ENCODE data around the gene SLC2A11. TPM values are rescaled to one million over a fixed set of nuclear protein-coding genes. Genes with fewer than 3 reads are reported as not detected.

The SLC2A11 gene
- total RNA-seq, 2 experiments from 2014 or later: 8.0 to 8.6 TPM

- intact Hi-C loops (cut with micrococcal nuclease): no loop called here
- CTCF ChIA-PET: no interaction called here
- Mint-ChIP-seq H3K27ac (no peak overlapping the region), H3K4me3 (no peak overlapping the region), H3K36me3 (ENCODE audit: low read depth) (peaks cover 2% of the 10 kb centered on the region), H3K9me3 (no peaks in the 10 kb centered on the region), H3K27me3 (peaks cover 2% of the 10 kb centered on the region), H3K4me1 (ENCODE audit: low read depth) (peaks cover 20% of the 10 kb centered on the region)
- TF ChIP-seq CTCF (IDR thresholded peaks at IDR 0.05): no peak
- DNase-seq: no peak
- no peak for ATAC-seq
- POLR2A ChIA-PET: no interaction called here
These were observed 16.4 kb upstream of the SLC2A11 start for GRCh38 chr22:23841292-23841691.

GRCh38 chr22:23841736-23842445 is 15.8 kb upstream of the SLC2A11 start:
- peaks cover 2% of the 10 kb centered on the region for H3K27me3 Mint-ChIP-seq
- intact Hi-C loops (cut with micrococcal nuclease): no loop called here
- H3K27ac Mint-ChIP-seq: no peak overlapping the region
- ChIA-PET POLR2A (no interaction called here), CTCF (no interaction called here)
- H3K36me3 Mint-ChIP-seq (ENCODE audit: low read depth): peaks cover 2% of the 10 kb centered on the region
- peaks cover 26% of the 10 kb centered on the region for H3K4me1 Mint-ChIP-seq (ENCODE audit: low read depth)
- ATAC-seq (no peak), DNase-seq (no peak)
- H3K9me3 Mint-ChIP-seq: no peaks in the 10 kb centered on the region
- no peak overlapping the region for H3K4me3 Mint-ChIP-seq
- no peak for TF ChIP-seq CTCF (IDR thresholded peaks at IDR 0.05)

GRCh38 chr22:23842599-23842998 is 15.1 kb upstream of the SLC2A11 start:
- ATAC-seq (no peak), DNase-seq (no peak)
- POLR2A ChIA-PET: no interaction called here
- Mint-ChIP-seq H3K27me3 (peaks cover 2% of the 10 kb centered on the region), H3K4me3 (no peak overlapping the region), H3K9me3 (no peaks in the 10 kb centered on the region), H3K4me1 (ENCODE audit: low read depth) (peaks cover 24% of the 10 kb centered on the region), H3K27ac (no peak overlapping the region), H3K36me3 (ENCODE audit: low read depth) (peaks cover 2% of the 10 kb centered on the region)
- intact Hi-C loops (cut with micrococcal nuclease): no loop called here
- no peak for TF ChIP-seq CTCF (IDR thresholded peaks at IDR 0.05)
- CTCF ChIA-PET: no interaction called here

GRCh38 chr22:23844739-23845202 is 12.9 kb upstream of the SLC2A11 start:
- H3K4me3 Mint-ChIP-seq: no peak overlapping the region
- no peaks in the 10 kb centered on the region for H3K9me3 Mint-ChIP-seq
- DNase-seq (no peak), ATAC-seq (no peak)
- H3K4me1 Mint-ChIP-seq (ENCODE audit: low read depth): peaks cover 9% of the 10 kb centered on the region
- CTCF ChIA-PET: interaction anchor here (1.0 to 1.5 kb wide), 5 partner anchors 13 to 253 kb away, joined by 3 to 4 read pairs (median 3); partner anchors contain the start of genes MIF and SLC2A11
- H3K27me3 Mint-ChIP-seq: no peaks in the 10 kb centered on the region
- no peak overlapping the region for H3K27ac Mint-ChIP-seq
- no peak for TF ChIP-seq CTCF (IDR thresholded peaks at IDR 0.05)
- intact Hi-C loops (cut with micrococcal nuclease): loop anchor here (5.0 kb wide), 1 partner anchor 77 kb away; the partner anchor contains the start of gene CHCHD10
- H3K36me3 Mint-ChIP-seq (ENCODE audit: low read depth): no peaks in the 10 kb centered on the region
- POLR2A ChIA-PET: interaction anchor here (1.3 kb wide), 1 partner anchor 46 kb away, joined by 4 read pairs; no protein-coding TSS in a partner anchor

Measured in activated CD8-positive, alpha-beta T cell treated with anti-CD3 and anti-CD28 coated beads for 36 hours (primary cell).